GM23248 (cell line): ENCODE measurements around the gene SEC14L1. TPM values are rescaled to one million over a fixed set of nuclear protein-coding genes. Genes with fewer than 3 reads are reported as not detected.

Experiments used
- DNase-seq: peaks from one replicate; pipeline ENCODE4 v3.0.0-alpha.2; 2015
- H2AFZ ChIP-seq: fragments of 200-600 bp; sonication (generic); 2 replicates; pipeline ENCODE4 v1.6.1; 2016; ENCODE audit warnings: antibody characterized with exemption
- H3F3A ChIP-seq: fragments of 200-600 bp; sonication (generic); 2 replicates; pipeline ENCODE4 v1.6.1; 2016; ENCODE audit warnings: mild to moderate bottlenecking, antibody characterized with exemption, mixed run types; ENCODE audit not compliant: insufficient read depth
- H3K27ac ChIP-seq: fragments of 200-600 bp; sonication (generic); 2 replicates; pipeline ENCODE4 v1.5.1; 2016; ENCODE audit warnings: mild to moderate bottlenecking
- H3K27me3 ChIP-seq: fragments of 200-600 bp; sonication (generic); replicated peaks from 2 replicates; pipeline ENCODE4 v1.6.1; 2016; ENCODE audit warnings: mild to moderate bottlenecking; ENCODE audit not compliant: insufficient read depth
- H3K36me3 ChIP-seq: fragments of 200-600 bp; sonication (generic); 2 replicates; pipeline ENCODE4 v1.6.1; 2016; ENCODE audit warnings: low read depth, mild to moderate bottlenecking
- H3K4me1 ChIP-seq: fragments of 200-600 bp; sonication (generic); 2 replicates; pipeline ENCODE4 v1.6.1; 2016; ENCODE audit warnings: mild to moderate bottlenecking; ENCODE audit not compliant: insufficient read depth
- H3K4me2 ChIP-seq: fragments of 200-600 bp; sonication (generic); one replicate; pipeline ENCODE4 v1.6.1; 2016; ENCODE audit warnings: mild to moderate bottlenecking; ENCODE audit not compliant: unreplicated experiment
- H3K4me3 ChIP-seq: fragments of 200-600 bp; sonication (generic); 2 replicates; pipeline ENCODE4 v1.5.1; 2016; ENCODE audit warnings: mild to moderate bottlenecking
- H3K79me2 ChIP-seq: fragments of 200-600 bp; sonication (generic); 2 replicates; pipeline ENCODE4 v1.6.1; 2016; ENCODE audit warnings: mild to moderate bottlenecking; ENCODE audit not compliant: insufficient read depth
- H3K9ac ChIP-seq: fragments of 200-600 bp; sonication (generic); 2 replicates; pipeline ENCODE4 v1.6.1; 2016; ENCODE audit warnings: mild to moderate bottlenecking
- H3K9me2 ChIP-seq: fragments of 200-600 bp; sonication (generic); 2 replicates; pipeline ENCODE4 v1.6.1; 2016; ENCODE audit warnings: mixed run types, mild to moderate bottlenecking, moderate library complexity; ENCODE audit not compliant: insufficient read depth
- H3K9me3 ChIP-seq: fragments of 200-600 bp; sonication (generic); one replicate; pipeline ENCODE4 v1.6.1; 2017; ENCODE audit warnings: low read depth
- H4K20me1 ChIP-seq: fragments of 200-600 bp; sonication (generic); 2 replicates; pipeline ENCODE4 v1.6.0; 2016; ENCODE audit not compliant: insufficient read depth
- EZH2 ChIP-seq: fragments of 200-600 bp; sonication (generic); IDR thresholded peaks from 2 replicates; pipeline ENCODE4 v1.6.1; 2018; ENCODE audit warnings: antibody characterized with exemption, mild to moderate bottlenecking; ENCODE audit not compliant: insufficient read depth, poor library complexity, severe bottlenecking
- EZH2phosphoT487 ChIP-seq: fragments of 200-600 bp; sonication (generic); IDR thresholded peaks from 2 replicates; pipeline ENCODE4 v1.6.1; 2018; ENCODE audit warnings: antibody characterized with exemption, moderate library complexity, mild to moderate bottlenecking, low read depth; ENCODE audit not compliant: insufficient read depth
- WGBS, 2 experiments: methylation state at CpG; one replicate each; pipeline ENCODE4 v1.1.6; 2015 to 2017; ENCODE audit warnings: low lambda C conversion rate in 2 of 2, low coverage in 1 of 2; ENCODE audit errors: missing lambda C conversion rate in 2 of 2; 5-methylcytosine and 5-hydroxymethylcytosine counted together
- in situ Hi-C: fragments of 300-500 bp; cut with MboI; formaldehyde crosslinking; loops from 2 replicates; pipeline ENCODE4 v1.15.0; 2020
- polyA plus RNA-seq: library from polyadenylated mRNA; unstranded; fragments of >200 nt; fragmentation: Nextera tagmentation; extraction: Ambion mirVana; gene quantifications from 2 replicates; pipeline ENCODE4 v1.2.1, GENCODE V29; 2016
- total RNA-seq: library from RNA; depleted of rRNA; stranded (reverse); fragments of >200 nt; shearing (Covaris generic); gene quantifications from 2 replicates; pipeline ENCODE4 v1.2.3, GENCODE V29; 2014

The SEC14L1 gene
- total and polyA plus RNA-seq, 2 experiments from 2014 or later: 24.4 to 26.8 TPM

GRCh38 chr17:77163511-77164280 lies 22.9 kb downstream of the SEC14L1 start:
- Histone ChIP-seq H3F3A (no peaks in the 10 kb centered on the region), H2AFZ (no peak overlapping the region), H4K20me1 (peaks cover 9% of the 10 kb centered on the region), H3K27me3 (no peaks in the 10 kb centered on the region), H3K9ac (no peak overlapping the region), H3K9me3 (peaks cover 5% of the 10 kb centered on the region), H3K4me1 (peaks cover 12% of the 10 kb centered on the region; the same call in 1 of the 2 replicates), H3K27ac (no peak overlapping the region), H3K9me2 (no peaks in the 10 kb centered on the region), H3K4me3 (no peak overlapping the region), H3K36me3 (peaks cover 13% of the 10 kb centered on the region; the same call in 1 of the 2 replicates), H3K79me2 (peaks cover 100% of the 10 kb centered on the region), H3K4me2 (no peak overlapping the region)
- DNase-seq: no peak
- in situ Hi-C loops: no loop called here
- 96 to 99% methylated on average over 15 to 17 of the region's 17 CpGs for WGBS, 2 experiments
- TF ChIP-seq EZH2: no peak
- no peak for TF ChIP-seq EZH2phosphoT487

DNA sequence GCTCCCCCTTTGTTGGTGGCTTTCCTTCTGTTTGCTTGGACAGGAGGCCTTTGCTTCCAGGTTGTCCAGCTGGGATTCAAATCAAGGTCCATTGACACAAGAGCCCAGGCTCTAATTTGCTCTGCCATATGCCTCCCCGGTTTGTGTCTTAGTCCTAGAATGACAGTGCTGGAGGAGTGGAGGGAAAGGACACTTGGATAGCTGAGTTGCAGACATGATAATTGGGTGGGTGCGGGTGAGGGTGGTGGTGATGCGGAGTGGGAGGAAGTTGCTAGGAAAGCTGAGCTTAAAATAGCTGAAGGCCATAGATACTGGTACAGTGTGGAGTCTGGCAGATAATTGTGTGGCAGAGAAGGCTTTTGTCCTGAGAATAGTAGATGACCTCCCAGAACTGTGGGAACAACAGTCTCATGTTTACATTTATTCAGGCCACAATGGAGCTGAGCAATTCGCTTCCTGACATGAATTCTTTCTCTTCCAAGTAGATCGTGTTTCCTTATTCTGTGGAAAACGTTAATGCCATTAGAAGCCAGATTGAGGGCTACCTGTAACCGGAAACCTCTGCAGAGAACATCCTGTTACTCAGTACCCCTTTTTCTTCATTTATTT lies 23.8 kb downstream of the SEC14L1 start:
- Histone ChIP-seq H4K20me1 (peaks cover 9% of the 10 kb centered on the region), H2AFZ (no peak overlapping the region), H3K9ac (no peak overlapping the region), H3K4me1 (peaks cover 12% of the 10 kb centered on the region; the same call in 1 of the 2 replicates), H3F3A (no peaks in the 10 kb centered on the region), H3K27ac (no peak overlapping the region), H3K4me2 (no peak overlapping the region), H3K36me3 (peaks cover 13% of the 10 kb centered on the region; the same call in 1 of the 2 replicates), H3K4me3 (no peak overlapping the region), H3K9me3 (peaks cover 5% of the 10 kb centered on the region), H3K27me3 (no peaks in the 10 kb centered on the region), H3K9me2 (no peaks in the 10 kb centered on the region), H3K79me2 (peaks cover 100% of the 10 kb centered on the region)
- DNase-seq: no peak
- TF ChIP-seq EZH2 (no peak), EZH2phosphoT487 (no peak)
- in situ Hi-C loops: no loop called here
- WGBS, 2 experiments: 85 to 86% methylated on average over 7 of the region's 7 CpGs

DNA sequence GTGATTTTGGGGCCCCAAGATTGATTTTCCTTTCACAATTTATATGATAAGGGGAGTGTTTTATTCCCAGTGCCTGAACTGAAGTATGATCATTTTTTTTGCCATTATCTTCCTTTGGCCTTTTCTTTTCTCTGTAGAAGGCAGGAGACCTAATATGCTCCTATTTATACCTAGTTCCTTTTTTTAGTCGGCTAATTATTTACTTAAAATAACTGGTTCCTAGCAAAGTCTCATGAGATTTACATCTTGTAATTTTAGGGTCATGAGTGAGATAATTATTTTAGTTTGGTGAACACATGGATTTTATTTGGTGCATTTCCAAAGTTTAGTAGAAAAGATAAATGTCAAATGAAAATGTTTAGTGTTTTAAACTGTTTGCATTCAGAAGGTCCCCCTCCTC lies 24.8 kb downstream of the SEC14L1 start:
- Histone ChIP-seq H3K4me3 (no peak overlapping the region), H3K9me2 (no peaks in the 10 kb centered on the region), H3K4me2 (no peak overlapping the region), H3K9me3 (peaks cover 5% of the 10 kb centered on the region), H3K27ac (no peak overlapping the region), H3K9ac (no peak overlapping the region), H3K4me1 (peaks cover 7% of the 10 kb centered on the region; the same call in 1 of the 2 replicates), H2AFZ (no peak overlapping the region), H3K79me2 (peaks cover 100% of the 10 kb centered on the region), H3K36me3 (peaks cover 13% of the 10 kb centered on the region; the same call in 1 of the 2 replicates), H4K20me1 (peaks cover 5% of the 10 kb centered on the region), H3F3A (no peaks in the 10 kb centered on the region), H3K27me3 (no peaks in the 10 kb centered on the region)
- in situ Hi-C loops: no loop called here
- DNase-seq: no peak
- no peak for TF ChIP-seq EZH2
- TF ChIP-seq EZH2phosphoT487: no peak
- whole genome bisulfite sequencing, 2 experiments: 5 to 8% methylated on average over 1 of the region's 1 CpG

DNA sequence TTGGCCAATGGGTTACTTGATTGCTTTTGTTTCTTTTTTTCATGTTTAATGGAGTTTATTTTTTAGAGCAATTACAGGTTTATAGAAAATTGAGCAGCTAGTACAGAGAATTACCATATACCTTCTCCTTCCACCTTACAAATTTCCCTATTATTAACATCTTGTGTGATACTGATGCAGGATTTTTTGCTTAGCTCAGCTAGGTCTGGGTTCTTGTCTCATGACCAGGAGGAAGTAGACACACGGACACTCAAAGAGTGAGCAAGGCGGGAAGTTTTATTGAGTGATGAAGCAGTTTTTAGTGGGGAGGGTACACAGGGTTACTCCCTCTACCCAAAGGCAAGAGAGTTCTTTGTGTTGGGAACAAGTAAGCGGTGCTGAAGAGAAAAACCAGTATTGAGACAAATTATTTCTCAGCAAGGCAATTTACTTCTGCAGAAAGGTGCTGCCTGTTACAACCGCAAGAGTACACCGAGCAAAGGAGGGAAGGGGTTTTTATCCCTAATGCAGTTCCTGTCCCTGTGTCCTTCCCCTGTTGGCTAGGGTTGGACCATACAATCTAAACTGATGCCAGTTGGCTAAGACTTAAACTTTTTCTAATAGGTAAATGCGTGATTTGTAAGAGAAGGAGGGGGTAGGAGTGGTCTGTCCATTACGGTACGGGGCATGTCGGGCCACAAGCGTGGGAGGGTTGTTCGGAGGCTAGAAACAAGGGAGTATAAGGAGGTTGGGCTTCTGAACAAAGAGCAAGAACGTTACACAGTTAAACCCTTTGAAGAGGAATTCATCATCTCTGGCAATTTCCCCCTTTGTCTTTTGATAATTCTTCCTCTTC lies 26.9 kb downstream of the SEC14L1 start:
- no peak for DNase-seq
- Histone ChIP-seq H3K79me2 (peaks cover 100% of the 10 kb centered on the region), H3K4me3 (no peak overlapping the region), H3K9me3 (peaks cover 5% of the 10 kb centered on the region), H3K36me3 (peaks cover 13% of the 10 kb centered on the region; the same call in 1 of the 2 replicates), H3K27ac (no peak overlapping the region), H3K9ac (no peak overlapping the region), H3F3A (no peaks in the 10 kb centered on the region), H2AFZ (no peak overlapping the region), H3K4me1 (no peaks in the 10 kb centered on the region), H3K9me2 (no peaks in the 10 kb centered on the region), H3K4me2 (no peak overlapping the region), H4K20me1 (peaks cover 3% of the 10 kb centered on the region), H3K27me3 (no peaks in the 10 kb centered on the region)
- 98 to 99% methylated on average over 12 of the region's 12 CpGs for WGBS, 2 experiments
- no peak for TF ChIP-seq EZH2
- TF ChIP-seq EZH2phosphoT487: no peak
- in situ Hi-C loops: no loop called here
